Kidney epithelial cell (primary cell): Measurements from ENCODE around the gene SARS1. TPM values are rescaled to one million over a fixed set of nuclear protein-coding genes. Genes with fewer than 3 reads are reported as not detected.

Source experiments
- DNase-seq: peaks from one replicate; pipeline ENCODE4 v3.0.0-alpha.2; 2010; ENCODE audit warnings: low read depth
- H3K27me3 ChIP-seq: 2 replicates; pipeline ENCODE4 v1.6.0; 2011; ENCODE audit warnings: low read length; ENCODE audit not compliant: control insufficient read depth, insufficient read depth
- H3K36me3 ChIP-seq: 2 replicates; pipeline ENCODE4 v1.5.1; 2011; ENCODE audit warnings: low read length; ENCODE audit not compliant: control insufficient read depth, insufficient read depth
- H3K4me3 ChIP-seq: 2 replicates; pipeline ENCODE4 v1.5.1; 2011; ENCODE audit warnings: low read depth, mild to moderate bottlenecking, control low read depth, low read length
- total RNA-seq: library from RNA; depleted of rRNA; stranded (reverse); fragments of >200 nt; gene quantifications from 2 replicates; pipeline ENCODE4 v1.2.3, GENCODE V29; 2015
- TF ChIP-seq, protein P1 (sequence below): IDR thresholded peaks from 2 replicates; pipeline ENCODE4 v1.5.1; 2011; ENCODE audit warnings: mild to moderate bottlenecking, moderate library complexity, low read length, control low read depth, inconsistent platforms; ENCODE audit not compliant: insufficient read depth, poor library complexity, severe bottlenecking

Gene SARS1
- total RNA-seq, 1 donor from 2014 or later: 411 TPM

DNA sequence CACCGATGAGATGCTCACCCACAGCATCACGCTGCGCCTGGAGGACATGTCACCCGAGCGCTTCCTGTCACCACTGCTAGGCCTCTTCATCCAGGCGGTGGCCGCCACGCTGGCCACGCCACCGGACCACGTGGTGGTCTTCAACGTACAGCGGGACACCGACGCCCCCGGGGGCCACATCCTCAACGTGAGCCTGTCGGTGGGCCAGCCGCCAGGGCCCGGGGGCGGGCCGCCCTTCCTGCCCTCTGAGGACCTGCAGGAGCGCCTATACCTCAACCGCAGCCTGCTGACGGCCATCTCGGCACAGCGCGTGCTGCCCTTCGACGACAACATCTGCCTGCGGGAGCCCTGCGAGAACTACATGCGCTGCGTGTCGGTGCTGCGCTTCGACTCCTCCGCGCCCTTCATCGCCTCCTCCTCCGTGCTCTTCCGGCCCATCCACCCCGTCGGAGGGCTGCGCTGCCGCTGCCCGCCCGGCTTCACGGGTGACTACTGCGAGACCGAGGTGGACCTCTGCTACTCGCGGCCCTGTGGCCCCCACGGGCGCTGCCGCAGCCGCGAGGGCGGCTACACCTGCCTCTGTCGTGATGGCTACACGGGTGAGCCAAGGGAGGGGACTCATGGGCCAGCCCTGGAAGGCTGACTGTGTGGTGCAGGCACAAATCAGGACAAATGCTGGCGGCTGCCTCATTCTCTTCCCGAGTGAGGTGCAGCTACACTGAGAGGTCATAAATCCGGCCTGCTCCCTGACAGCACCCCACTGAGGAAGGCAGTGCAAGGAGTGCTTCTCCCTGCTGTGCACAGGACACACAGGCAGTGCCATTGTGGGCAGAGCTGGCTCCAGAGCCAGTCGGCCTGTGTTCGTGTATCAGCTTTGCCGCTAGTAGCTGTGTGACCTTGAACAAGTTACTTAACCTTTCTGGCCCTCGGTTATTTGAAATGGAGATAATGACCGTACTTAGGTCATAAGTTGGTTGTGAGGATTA is 45.1 kb downstream of the SARS1 start:
- TF ChIP-seq, protein P1, sequence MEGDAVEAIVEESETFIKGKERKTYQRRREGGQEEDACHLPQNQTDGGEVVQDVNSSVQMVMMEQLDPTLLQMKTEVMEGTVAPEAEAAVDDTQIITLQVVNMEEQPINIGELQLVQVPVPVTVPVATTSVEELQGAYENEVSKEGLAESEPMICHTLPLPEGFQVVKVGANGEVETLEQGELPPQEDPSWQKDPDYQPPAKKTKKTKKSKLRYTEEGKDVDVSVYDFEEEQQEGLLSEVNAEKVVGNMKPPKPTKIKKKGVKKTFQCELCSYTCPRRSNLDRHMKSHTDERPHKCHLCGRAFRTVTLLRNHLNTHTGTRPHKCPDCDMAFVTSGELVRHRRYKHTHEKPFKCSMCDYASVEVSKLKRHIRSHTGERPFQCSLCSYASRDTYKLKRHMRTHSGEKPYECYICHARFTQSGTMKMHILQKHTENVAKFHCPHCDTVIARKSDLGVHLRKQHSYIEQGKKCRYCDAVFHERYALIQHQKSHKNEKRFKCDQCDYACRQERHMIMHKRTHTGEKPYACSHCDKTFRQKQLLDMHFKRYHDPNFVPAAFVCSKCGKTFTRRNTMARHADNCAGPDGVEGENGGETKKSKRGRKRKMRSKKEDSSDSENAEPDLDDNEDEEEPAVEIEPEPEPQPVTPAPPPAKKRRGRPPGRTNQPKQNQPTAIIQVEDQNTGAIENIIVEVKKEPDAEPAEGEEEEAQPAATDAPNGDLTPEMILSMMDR: no peak
- no peak for DNase-seq
- Histone ChIP-seq H3K27me3 (no peaks in the 10 kb centered on the region), H3K36me3 (peaks cover 1% of the 10 kb centered on the region), H3K4me3 (no peak overlapping the region)

DNA sequence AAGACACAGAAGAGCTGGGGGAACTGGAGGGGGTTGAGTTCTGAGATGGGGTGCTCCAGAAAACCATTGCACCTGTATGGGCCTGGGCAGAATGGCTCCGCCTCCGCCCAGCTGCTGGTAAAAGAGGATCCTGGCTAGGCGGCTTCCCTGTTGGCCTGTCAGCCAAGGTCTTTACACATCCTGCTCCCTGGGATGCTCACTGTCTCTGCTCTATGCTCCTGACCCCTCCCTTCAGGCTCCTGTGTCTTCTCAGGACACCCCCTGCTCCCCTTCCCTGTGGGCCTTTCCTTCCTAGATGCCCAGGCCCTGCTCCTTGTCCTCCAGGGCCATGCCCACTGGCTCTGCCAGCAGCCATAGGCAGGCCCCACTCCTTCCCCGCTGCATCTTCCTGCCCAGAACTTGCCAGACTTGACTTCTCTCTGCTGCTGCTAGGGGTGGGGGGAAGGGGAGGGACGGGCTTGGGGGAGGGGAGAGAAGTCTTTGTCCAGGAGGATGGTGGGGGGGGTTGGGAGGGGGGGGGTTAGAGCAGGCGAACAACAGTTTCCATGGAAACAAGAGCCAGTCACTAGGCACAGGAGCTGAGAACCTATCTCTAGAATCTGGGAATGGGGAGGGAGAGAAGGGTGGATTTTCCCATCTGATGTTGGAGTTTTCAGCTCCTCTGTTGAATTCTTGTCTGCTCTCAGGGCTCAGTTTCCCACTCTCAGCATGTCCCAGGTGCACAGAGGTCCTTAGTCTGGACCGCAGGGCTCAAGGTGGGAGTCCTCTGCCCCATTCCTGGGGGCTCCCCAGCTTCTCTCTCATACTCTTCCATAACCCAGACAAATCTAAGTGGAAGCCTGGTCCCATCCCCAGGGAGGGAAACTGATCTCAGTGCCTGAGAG is 46.2 kb downstream of the SARS1 start:
- Histone ChIP-seq H3K4me3 (no peak overlapping the region), H3K36me3 (peaks cover 1% of the 10 kb centered on the region), H3K27me3 (no peaks in the 10 kb centered on the region)
- TF ChIP-seq, protein P1: no peak
- DNase-seq: no peak

DNA sequence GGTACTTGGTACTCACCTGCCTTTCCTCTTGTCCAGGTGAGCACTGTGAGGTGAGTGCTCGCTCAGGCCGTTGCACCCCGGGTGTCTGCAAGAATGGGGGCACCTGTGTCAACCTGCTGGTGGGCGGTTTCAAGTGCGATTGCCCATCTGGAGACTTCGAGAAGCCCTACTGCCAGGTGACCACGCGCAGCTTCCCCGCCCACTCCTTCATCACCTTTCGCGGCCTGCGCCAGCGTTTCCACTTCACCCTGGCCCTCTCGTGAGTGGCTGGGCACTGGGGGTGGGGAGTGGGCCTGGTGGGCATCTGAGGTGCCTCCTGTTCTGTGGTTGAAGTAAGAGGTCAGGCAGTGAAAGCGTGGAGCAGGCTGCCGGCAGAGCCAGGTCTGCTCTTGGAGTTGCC is 47.3 kb downstream of the SARS1 start:
- H3K36me3 ChIP-seq: peaks cover 3% of the 10 kb centered on the region
- H3K4me3 ChIP-seq: no peak overlapping the region
- TF ChIP-seq, protein P1: no peak
- H3K27me3 ChIP-seq: no peaks in the 10 kb centered on the region
- DNase-seq: no peak

DNA sequence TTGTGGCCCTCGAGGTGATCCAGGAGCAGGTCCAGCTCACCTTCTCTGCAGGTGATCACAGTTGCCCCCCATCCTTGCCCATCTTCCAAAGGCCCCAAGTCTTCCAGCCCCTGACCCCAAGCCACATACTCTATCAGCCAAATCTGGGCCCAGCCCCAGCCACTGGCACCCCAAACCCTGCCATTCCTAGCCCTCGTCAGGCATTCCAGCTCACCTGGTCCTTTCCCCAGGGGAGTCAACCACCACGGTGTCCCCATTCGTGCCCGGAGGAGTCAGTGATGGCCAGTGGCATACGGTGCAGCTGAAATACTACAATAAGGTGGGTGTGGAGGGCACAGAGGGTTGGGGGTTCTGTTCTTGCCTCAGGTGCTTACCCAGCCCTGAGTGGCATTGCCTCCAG is 47.9 kb downstream of the SARS1 start:
- no peak for DNase-seq
- no peak overlapping the region for H3K4me3 ChIP-seq
- TF ChIP-seq, protein P1: no peak
- peaks cover 3% of the 10 kb centered on the region for H3K36me3 ChIP-seq
- H3K27me3 ChIP-seq: no peaks in the 10 kb centered on the region

DNA sequence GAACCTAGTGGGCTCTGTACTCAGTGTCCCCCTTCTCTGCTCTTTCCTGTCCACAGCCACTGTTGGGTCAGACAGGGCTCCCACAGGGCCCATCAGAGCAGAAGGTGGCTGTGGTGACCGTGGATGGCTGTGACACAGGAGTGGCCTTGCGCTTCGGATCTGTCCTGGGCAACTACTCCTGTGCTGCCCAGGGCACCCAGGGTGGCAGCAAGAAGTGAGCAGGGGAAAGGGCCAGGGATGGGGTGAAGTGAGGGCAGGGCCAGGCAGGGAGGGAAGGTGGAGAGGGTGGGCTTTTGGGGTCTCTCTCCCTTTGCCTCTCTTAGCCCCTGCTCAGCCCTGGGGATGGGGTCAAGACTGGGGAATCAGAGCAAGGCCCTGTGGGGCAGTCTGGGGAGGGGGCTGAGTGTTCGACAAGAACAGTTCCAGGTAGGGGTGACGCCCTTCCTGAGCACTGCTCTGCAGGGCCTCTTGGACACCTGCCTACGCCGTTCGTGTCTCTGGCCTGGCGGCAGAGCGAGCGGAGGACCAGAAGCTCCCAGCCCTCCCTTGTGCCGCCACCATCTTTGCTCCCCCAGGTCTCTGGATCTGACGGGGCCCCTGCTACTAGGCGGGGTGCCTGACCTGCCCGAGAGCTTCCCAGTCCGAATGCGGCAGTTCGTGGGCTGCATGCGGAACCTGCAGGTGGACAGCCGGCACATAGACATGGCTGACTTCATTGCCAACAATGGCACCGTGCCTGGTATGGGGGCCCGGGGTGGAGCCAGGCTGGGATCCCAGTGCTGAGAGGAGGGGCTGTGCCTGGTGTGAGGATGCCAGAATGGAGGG is 48.7 kb downstream of the SARS1 start:
- no peaks in the 10 kb centered on the region for H3K27me3 ChIP-seq
- H3K36me3 ChIP-seq: peaks cover 3% of the 10 kb centered on the region
- TF ChIP-seq, protein P1: no peak
- no peak for DNase-seq
- no peak overlapping the region for H3K4me3 ChIP-seq
